Lower lobe of right lung (tissue), 2 donors: ENCODE results near the gene BRIP1. TPM values are rescaled to one million over a fixed set of nuclear protein-coding genes. Genes with fewer than 3 reads are reported as not detected.

Experiments used
- ATAC-seq, 2 donors: fragments of 200-7000 bp; cut with Tn5 transposase; one replicate each; pipeline ENCODE4 v1.9.1; 2020 to 2022; ENCODE audit warnings: mild to moderate bottlenecking in 2 of 2, moderate library complexity in 2 of 2
- DNase-seq: peaks from one replicate; pipeline ENCODE4 v3.0.0-alpha.2; 2020
- H3K27ac ChIP-seq: fragments of 200-600 bp; one replicate; pipeline ENCODE4 v1.8.0; 2022
- H3K27me3 ChIP-seq: fragments of 200-600 bp; one replicate; pipeline ENCODE4 v1.8.0; 2022; ENCODE audit warnings: low read depth
- H3K36me3 ChIP-seq: fragments of 200-600 bp; one replicate; pipeline ENCODE4 v1.8.0; 2022; ENCODE audit warnings: mild to moderate bottlenecking
- H3K4me1 ChIP-seq: fragments of 200-600 bp; one replicate; pipeline ENCODE4 v1.8.0; 2022
- H3K4me3 ChIP-seq: fragments of 200-600 bp; one replicate; pipeline ENCODE4 v1.8.0; 2022; ENCODE audit warnings: mild to moderate bottlenecking
- H3K9me3 ChIP-seq: fragments of 200-600 bp; one replicate; pipeline ENCODE4 v1.8.0; 2022
- intact Hi-C: fragments of 100-400 bp; cut with DNase I; formaldehyde crosslinking; loops from one replicate; pipeline ENCODE4 v1.11.0; 2022
- total RNA-seq: library from RNA; stranded (reverse); fragmentation: NEBNext Ultra II Directional; extraction: Animal tissue kit (Norgen Biotek cat#: 25700); gene quantifications from one replicate; pipeline ENCODE4 v1.2.1, GENCODE V29; 2021
- TF ChIP-seq, protein P1 (sequence below): fragments of 200-600 bp; IDR thresholded peaks from one replicate; pipeline ENCODE4 v1.8.0; 2022; ENCODE audit warnings: antibody characterized with exemption, mild to moderate bottlenecking
- donor health status: DM: no; HTN: yes; CAD: no; lungs with severe emphysema.

BRIP1 gene
- total RNA-seq, 1 donor from 2014 or later = 0.83 TPM

DNA sequence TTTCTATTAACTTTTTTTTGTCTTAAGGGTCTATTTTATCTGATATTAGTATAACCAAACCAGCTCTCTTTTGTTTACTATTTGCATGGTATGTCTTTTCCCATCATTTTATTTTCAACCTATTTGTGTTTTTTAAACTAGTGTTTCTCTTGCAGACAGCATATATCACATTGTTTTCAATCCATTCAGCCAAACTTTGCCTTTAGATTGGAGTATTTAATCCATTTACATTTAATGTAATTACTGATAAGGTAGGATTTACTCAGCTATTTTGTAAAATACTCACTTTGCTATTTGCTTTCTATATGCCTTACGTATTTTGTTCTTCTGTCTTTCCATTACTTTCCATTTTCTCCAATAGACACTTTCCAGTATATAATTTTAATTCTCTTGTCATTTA is 164.3 kb downstream of the BRIP1 start:
- no peaks in the 10 kb centered on the region for H3K36me3 ChIP-seq
- TF ChIP-seq, protein P1, sequence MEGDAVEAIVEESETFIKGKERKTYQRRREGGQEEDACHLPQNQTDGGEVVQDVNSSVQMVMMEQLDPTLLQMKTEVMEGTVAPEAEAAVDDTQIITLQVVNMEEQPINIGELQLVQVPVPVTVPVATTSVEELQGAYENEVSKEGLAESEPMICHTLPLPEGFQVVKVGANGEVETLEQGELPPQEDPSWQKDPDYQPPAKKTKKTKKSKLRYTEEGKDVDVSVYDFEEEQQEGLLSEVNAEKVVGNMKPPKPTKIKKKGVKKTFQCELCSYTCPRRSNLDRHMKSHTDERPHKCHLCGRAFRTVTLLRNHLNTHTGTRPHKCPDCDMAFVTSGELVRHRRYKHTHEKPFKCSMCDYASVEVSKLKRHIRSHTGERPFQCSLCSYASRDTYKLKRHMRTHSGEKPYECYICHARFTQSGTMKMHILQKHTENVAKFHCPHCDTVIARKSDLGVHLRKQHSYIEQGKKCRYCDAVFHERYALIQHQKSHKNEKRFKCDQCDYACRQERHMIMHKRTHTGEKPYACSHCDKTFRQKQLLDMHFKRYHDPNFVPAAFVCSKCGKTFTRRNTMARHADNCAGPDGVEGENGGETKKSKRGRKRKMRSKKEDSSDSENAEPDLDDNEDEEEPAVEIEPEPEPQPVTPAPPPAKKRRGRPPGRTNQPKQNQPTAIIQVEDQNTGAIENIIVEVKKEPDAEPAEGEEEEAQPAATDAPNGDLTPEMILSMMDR = no peak
- H3K27ac ChIP-seq = no peak overlapping the region
- ATAC-seq (no peak), DNase-seq (no peak)
- no peaks in the 10 kb centered on the region for H3K27me3 ChIP-seq
- no peaks in the 10 kb centered on the region for H3K4me1 ChIP-seq
- H3K4me3 ChIP-seq = no peak overlapping the region
- intact Hi-C loops = no loop called here
- peaks cover 46% of the 10 kb centered on the region for H3K9me3 ChIP-seq

DNA sequence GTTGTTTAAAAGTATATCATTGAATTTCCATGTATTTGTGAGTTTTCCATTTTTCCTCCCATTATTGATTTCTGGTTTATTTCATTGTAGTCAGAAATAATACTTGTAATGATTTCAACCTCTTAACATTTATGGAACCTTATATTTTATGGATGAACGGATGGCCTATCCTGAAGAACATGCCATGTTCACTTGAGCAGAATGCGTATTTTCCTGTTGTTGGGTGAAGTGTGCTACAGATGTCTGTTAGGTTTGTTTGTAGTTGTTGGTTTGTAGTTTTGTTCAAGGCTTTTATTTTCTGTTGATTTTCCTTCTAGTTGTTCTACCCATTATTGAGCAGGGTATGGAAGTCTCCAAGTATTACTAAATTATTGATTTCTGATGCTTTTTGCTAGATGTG is 165.1 kb downstream of the BRIP1 start:
- DNase-seq (no peak), ATAC-seq (no peak)
- peaks cover 45% of the 10 kb centered on the region for H3K9me3 ChIP-seq
- H3K36me3 ChIP-seq = no peaks in the 10 kb centered on the region
- H3K27ac ChIP-seq = no peak overlapping the region
- intact Hi-C loops = no loop called here
- TF ChIP-seq, protein P1 = no peak
- H3K4me1 ChIP-seq = no peaks in the 10 kb centered on the region
- no peak overlapping the region for H3K4me3 ChIP-seq
- H3K27me3 ChIP-seq = no peaks in the 10 kb centered on the region

DNA sequence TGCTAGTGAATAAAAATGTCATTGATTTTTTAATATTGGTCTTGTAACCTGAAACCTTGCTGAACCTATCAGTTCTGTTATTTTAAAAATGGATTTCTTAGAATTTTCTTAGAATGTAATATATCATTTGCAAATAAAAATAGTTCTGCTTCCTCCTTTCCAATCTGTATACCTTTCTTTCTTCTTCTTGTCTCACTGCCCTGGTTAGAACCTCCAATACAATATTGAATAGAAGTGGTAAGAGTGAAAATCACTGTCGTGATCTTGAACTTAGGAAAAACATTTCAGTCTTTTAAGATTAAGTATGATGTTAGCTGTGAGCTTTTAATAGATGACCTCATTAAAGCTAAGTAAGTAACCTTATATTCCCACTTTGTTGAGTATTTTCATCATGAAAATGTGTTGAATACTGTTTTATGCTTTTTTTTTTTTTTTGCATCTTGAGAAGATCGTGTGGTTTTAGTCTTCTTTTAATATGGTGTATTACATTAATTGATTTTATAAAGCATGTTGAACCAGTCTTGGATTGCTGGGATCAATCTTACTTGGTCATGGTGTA is 167.5 kb downstream of the BRIP1 start:
- DNase-seq (no peak), ATAC-seq (no peak)
- intact Hi-C loops = no loop called here
- TF ChIP-seq, protein P1 = no peak
- Histone ChIP-seq H3K9me3 (peaks cover 25% of the 10 kb centered on the region), H3K27ac (no peak overlapping the region), H3K27me3 (no peaks in the 10 kb centered on the region), H3K4me1 (no peaks in the 10 kb centered on the region), H3K36me3 (no peaks in the 10 kb centered on the region), H3K4me3 (no peak overlapping the region)

DNA sequence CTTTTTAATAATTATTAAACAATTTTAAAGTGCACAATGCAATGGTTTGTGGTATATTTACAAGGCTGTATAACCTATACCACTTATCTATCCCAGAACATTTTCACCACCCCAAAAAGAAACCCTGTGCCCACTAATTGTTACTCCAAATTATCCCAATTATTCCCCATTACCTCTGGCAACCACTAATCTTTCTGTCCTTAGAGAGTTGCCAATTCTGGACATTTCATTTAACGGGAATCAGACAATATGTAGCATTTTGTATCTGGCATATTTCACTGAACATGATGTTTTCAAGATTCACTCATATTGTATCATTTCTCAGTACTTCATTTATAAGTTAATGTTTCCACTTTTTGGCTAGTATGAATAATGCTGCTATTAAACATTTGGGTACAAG is 169.2 kb downstream of the BRIP1 start:
- intact Hi-C loops = no loop called here
- H3K4me3 ChIP-seq = no peak overlapping the region
- H3K36me3 ChIP-seq = no peaks in the 10 kb centered on the region
- TF ChIP-seq, protein P1 = no peak
- H3K4me1 ChIP-seq = no peaks in the 10 kb centered on the region
- no peak for ATAC-seq
- DNase-seq = no peak
- no peak overlapping the region for H3K27ac ChIP-seq
- H3K9me3 ChIP-seq = peaks cover 8% of the 10 kb centered on the region
- H3K27me3 ChIP-seq = no peaks in the 10 kb centered on the region

DNA sequence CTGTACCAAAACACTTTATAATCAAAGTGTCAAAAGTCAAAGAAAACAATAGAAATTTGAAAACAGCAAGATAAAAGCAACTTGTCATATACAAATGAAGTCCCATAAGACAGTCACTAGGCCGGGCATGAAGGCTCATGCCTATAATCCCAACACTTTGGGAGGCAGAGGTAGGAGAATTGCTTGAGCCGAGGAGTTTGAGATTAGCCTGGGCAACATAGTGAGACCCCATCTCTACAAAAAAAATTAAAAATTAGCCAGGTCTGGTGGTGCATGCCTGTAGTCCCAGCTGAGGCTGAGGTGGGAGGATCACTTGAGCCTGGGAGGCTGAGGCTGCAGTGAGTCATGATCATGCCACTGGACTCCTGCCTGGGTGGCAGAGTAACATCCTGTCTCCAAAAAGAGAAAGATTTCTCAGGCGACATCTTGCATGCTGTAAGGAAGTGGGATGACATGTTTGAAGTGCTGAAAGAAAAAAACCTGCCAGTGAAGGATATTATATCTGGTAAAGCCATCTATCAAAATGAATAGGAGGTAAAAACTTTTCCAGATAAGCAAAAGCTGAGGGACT is 173.6 kb downstream of the BRIP1 start:
- Histone ChIP-seq H3K9me3 (no peaks in the 10 kb centered on the region), H3K4me1 (no peaks in the 10 kb centered on the region), H3K27me3 (no peaks in the 10 kb centered on the region), H3K4me3 (no peak overlapping the region), H3K27ac (no peak overlapping the region), H3K36me3 (no peaks in the 10 kb centered on the region)
- DNase-seq (no peak), ATAC-seq (no peak)
- TF ChIP-seq, protein P1 = no peak
- intact Hi-C loops = no loop called here
